Progenitor cell of endocrine pancreas (in vitro differentiated cells): ENCODE measurements around the gene ZNF544. TPM values are rescaled to one million over a fixed set of nuclear protein-coding genes. Genes with fewer than 3 reads are reported as not detected.
A peak's percentile ranks its signal among the peaks of the same experiment; 100 is the strongest.

Source experiments
- DNase-seq: peaks from one replicate; pipeline ENCODE4 v3.0.0; 2021; ENCODE audit warnings: low spot score; ENCODE audit not compliant: unreplicated experiment
- H3K27ac Mint-ChIP-seq: 2 replicates; pipeline ENCODE4 v1.8.0; 2021; ENCODE audit warnings: mild to moderate bottlenecking, moderate library complexity, mixed read lengths
- H3K27me3 Mint-ChIP-seq: 2 replicates; pipeline ENCODE4 v1.8.0; 2021; ENCODE audit warnings: mixed read lengths
- H3K36me3 Mint-ChIP-seq: 2 replicates; pipeline ENCODE4 v1.8.0; 2022; ENCODE audit warnings: mixed read lengths; ENCODE audit not compliant: insufficient read depth
- H3K4me1 Mint-ChIP-seq: 2 replicates; pipeline ENCODE4 v1.8.0; 2021; ENCODE audit warnings: low read depth, mixed read lengths
- H3K4me3 Mint-ChIP-seq: 2 replicates; pipeline ENCODE4 v1.8.0; 2021; ENCODE audit warnings: low read depth, mild to moderate bottlenecking, moderate library complexity, mixed read lengths
- H3K9me3 Mint-ChIP-seq: 2 replicates; pipeline ENCODE4 v1.8.0; 2021; ENCODE audit warnings: low read depth, mixed read lengths
- total RNA-seq: library from RNA; stranded (reverse); gene quantifications from 2 replicates; pipeline ENCODE4 v1.2.1, GENCODE V29; 2021
- TF ChIP-seq, protein P1 (sequence below): fragments of 200-600 bp; sonication (generic); IDR thresholded peaks from one replicate; pipeline ENCODE4 v1.5.0; 2021; ENCODE audit warnings: antibody characterized with exemption, mild to moderate bottlenecking; ENCODE audit not compliant: unreplicated experiment

Gene ZNF544
- total RNA-seq, 1 donor from 2014 or later, result 61.0 TPM

DNA sequence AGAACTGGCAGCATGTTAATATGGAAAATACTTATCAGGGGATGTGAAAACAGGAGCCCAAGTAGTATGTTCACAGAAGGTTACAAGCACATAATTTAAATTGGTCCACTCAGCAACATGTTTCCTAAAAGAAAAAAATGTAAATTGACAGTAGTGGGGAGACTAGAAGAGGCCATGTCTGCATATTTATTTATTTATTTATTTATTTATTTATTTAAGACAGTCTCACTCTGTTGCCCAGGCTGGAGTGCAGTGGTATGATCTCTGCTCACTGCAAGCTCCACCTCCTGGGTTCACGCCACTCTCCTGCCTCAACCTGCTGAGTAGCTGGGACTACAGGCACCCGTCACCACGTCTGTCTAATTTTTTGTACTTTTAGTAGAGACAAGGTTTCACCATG lies 36.4 kb downstream of the ZNF544 start:
- no peaks in the 10 kb centered on the region for H3K27me3 Mint-ChIP-seq
- H3K36me3 Mint-ChIP-seq, result peaks cover 74% of the 10 kb centered on the region
- TF ChIP-seq, protein P1, sequence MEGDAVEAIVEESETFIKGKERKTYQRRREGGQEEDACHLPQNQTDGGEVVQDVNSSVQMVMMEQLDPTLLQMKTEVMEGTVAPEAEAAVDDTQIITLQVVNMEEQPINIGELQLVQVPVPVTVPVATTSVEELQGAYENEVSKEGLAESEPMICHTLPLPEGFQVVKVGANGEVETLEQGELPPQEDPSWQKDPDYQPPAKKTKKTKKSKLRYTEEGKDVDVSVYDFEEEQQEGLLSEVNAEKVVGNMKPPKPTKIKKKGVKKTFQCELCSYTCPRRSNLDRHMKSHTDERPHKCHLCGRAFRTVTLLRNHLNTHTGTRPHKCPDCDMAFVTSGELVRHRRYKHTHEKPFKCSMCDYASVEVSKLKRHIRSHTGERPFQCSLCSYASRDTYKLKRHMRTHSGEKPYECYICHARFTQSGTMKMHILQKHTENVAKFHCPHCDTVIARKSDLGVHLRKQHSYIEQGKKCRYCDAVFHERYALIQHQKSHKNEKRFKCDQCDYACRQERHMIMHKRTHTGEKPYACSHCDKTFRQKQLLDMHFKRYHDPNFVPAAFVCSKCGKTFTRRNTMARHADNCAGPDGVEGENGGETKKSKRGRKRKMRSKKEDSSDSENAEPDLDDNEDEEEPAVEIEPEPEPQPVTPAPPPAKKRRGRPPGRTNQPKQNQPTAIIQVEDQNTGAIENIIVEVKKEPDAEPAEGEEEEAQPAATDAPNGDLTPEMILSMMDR, result no peak
- H3K4me1 Mint-ChIP-seq, result no peaks in the 10 kb centered on the region
- peak overlapping the region; percentile 49 for H3K27ac Mint-ChIP-seq
- peaks cover 39% of the 10 kb centered on the region for H3K9me3 Mint-ChIP-seq
- DNase-seq, result no peak
- H3K4me3 Mint-ChIP-seq, result no peak overlapping the region

- no peaks in the 10 kb centered on the region for H3K27me3 Mint-ChIP-seq
Measured at GRCh38 chr19:58268344-58268743, 39.6 kb downstream of the ZNF544 start.

DNA sequence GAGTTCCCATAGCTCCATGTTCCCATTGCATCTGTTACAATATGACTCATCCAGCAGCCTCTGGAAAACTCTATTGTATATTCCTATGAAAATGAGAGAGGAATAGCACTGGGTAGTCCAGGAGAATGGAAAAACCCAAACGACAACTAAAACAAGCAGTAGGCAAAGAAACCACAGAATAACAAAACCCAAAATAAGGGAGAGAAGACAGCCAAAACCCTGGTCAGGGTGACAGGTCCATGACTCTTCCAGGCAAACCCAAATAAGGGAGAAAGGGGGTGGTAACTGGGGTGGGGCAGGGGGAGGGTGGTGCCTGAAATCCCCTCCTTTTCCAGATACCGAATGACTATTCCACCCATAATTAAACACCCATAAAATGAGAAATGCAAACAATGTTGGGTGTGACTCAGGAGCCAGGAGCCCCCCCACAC lies 46.1 kb downstream of the ZNF544 start:
- no peak overlapping the region for H3K27ac Mint-ChIP-seq
- peaks cover 53% of the 10 kb centered on the region for H3K36me3 Mint-ChIP-seq
- peaks cover 22% of the 10 kb centered on the region for H3K9me3 Mint-ChIP-seq
- TF ChIP-seq, protein P1, result no peak
- H3K4me3 Mint-ChIP-seq, result no peak overlapping the region
- H3K27me3 Mint-ChIP-seq, result no peaks in the 10 kb centered on the region
- peaks cover 9% of the 10 kb centered on the region for H3K4me1 Mint-ChIP-seq
- no peak for DNase-seq

More at GRCh38 chr19:58268344-58268743, 39.6 kb downstream of the ZNF544 start:
- DNase-seq, result no peak
- no peak overlapping the region for H3K4me3 Mint-ChIP-seq
- H3K4me1 Mint-ChIP-seq, result no peaks in the 10 kb centered on the region
- H3K9me3 Mint-ChIP-seq, result peaks cover 27% of the 10 kb centered on the region
- TF ChIP-seq, protein P1, result no peak
- H3K36me3 Mint-ChIP-seq, result peaks cover 68% of the 10 kb centered on the region
- peak overlapping the region; percentile 52 for H3K27ac Mint-ChIP-seq

- no peaks in the 10 kb centered on the region for H3K27me3 Mint-ChIP-seq
- H3K4me1 Mint-ChIP-seq, result peaks cover 16% of the 10 kb centered on the region
- no peak overlapping the region for H3K4me3 Mint-ChIP-seq
- TF ChIP-seq, protein P1, result no peak
- DNase-seq, result no peak
- H3K27ac Mint-ChIP-seq, result no peak overlapping the region
- peaks cover 16% of the 10 kb centered on the region for H3K9me3 Mint-ChIP-seq
- peaks cover 50% of the 10 kb centered on the region for H3K36me3 Mint-ChIP-seq
Measured at GRCh38 chr19:58275564-58275963, 46.9 kb downstream of the ZNF544 start.

DNA sequence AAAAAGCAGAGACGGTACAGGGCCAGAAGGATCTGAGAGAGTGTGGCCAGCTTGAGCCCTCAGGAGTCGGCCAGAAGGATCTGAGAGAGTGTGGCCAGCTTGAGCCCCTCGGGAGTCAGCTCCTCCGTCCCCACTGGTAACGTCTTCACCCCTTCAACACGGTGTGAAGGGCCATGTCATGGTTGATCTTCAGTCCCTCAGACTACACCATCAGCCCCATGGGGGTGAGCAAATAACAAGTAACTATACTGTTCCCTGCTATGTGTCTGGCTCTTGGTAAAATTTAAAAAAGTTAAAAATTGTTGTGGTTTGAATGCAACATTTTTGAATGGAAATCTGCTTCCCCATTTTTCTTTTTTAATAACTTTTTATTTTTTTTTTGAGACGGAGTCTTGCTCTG lies 48.5 kb downstream of the ZNF544 start:
- Mint-ChIP-seq H3K36me3 (peaks cover 35% of the 10 kb centered on the region), H3K27ac (no peak overlapping the region), H3K4me3 (peak overlapping the region; percentile 97), H3K27me3 (no peaks in the 10 kb centered on the region), H3K4me1 (peaks cover 25% of the 10 kb centered on the region), H3K9me3 (peaks cover 4% of the 10 kb centered on the region)
- DNase-seq, result no peak
- TF ChIP-seq, protein P1, result no peak
